Stimulated activated CD8-positive, alpha-beta memory T cell treated with anti-CD3 and anti-CD28 coated beads, Interleukin-2, amount 100 ng/mL, for 1 hour (primary cell): ENCODE results near the gene NUFIP2.
"Not testable (repeated sequence)": the region's sequence is repeated elsewhere in the genome, so short reads cannot be mapped to it uniquely, and the experiment has no call there.

Experiments used
- DNase-seq, 2 donors: peaks; one replicate each; pipeline ENCODE4 v3.0.0-alpha.2; 2020; ENCODE audit warnings: low read depth in 2 of 2

NUFIP2 gene

GRCh38 chr17:29279397-29280070 lies 14.4 kb downstream of the NUFIP2 start:
- no peak for DNase-seq

DNA sequence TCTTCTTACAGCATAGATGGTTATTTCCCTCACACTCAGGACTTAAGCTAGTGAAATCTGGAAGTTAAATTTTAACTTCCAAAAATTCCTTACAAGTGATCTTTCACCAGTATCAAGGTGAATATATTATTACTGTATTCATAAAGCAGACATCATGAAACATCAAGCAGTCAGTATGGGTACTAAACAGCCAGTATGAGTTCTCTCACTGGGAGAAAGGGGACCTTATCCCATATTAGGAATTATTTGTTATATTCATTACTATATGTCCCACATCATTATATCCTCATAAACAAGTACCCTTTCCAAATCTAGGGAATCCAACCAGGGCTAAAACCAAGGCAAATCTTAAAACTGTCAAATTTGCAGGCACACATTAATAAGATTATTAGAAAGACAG lies 15.3 kb downstream of the NUFIP2 start:
- DNase-seq: no peak

DNA sequence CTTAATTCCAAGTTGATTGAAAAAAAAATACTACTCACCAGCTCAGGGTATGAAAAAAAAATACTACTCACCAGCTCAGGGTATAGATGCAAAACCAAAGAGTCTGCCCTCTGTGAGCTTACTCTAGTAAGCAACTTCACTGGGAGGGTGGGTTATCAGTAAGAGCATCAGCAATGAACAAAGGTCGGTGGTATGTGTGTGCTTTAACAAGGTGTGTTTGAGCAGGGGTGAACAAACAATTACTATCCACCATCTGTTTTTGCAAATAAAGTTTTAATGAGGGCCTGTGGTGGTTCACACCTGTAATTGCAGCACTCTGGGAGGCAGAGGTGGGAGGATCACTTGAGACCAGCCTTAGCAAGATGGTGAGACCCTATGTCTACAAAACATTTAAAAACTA lies 20.0 kb downstream of the NUFIP2 start:
- no peak for DNase-seq

DNA sequence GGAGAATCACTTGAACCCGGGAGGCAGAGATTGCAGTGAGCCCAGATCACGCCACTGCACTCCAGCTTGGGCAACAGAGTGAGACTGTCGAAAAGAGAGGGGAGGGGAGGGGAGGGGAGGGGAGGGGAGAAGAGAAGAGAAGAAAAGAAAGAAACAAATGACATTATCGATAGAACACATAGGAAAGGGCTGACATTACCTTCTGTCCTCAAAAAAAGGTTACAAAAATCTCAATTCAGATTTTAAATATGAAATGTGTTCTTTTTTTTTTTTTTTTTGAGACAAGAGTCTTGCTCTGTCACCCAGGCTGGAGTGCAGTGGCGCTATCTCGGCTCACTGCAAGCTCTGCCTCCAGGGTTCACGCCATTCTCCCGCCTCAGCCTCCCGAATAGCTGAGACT lies 22.0 kb downstream of the NUFIP2 start:
- not testable (repeated sequence) for DNase-seq

- DNase-seq: no peak
Measured at GRCh38 chr17:29263916-29264315, 30.0 kb downstream of the NUFIP2 start.

GRCh38 chr17:29257756-29258155 lies 36.2 kb downstream of the NUFIP2 start:
- no peak for DNase-seq

DNA sequence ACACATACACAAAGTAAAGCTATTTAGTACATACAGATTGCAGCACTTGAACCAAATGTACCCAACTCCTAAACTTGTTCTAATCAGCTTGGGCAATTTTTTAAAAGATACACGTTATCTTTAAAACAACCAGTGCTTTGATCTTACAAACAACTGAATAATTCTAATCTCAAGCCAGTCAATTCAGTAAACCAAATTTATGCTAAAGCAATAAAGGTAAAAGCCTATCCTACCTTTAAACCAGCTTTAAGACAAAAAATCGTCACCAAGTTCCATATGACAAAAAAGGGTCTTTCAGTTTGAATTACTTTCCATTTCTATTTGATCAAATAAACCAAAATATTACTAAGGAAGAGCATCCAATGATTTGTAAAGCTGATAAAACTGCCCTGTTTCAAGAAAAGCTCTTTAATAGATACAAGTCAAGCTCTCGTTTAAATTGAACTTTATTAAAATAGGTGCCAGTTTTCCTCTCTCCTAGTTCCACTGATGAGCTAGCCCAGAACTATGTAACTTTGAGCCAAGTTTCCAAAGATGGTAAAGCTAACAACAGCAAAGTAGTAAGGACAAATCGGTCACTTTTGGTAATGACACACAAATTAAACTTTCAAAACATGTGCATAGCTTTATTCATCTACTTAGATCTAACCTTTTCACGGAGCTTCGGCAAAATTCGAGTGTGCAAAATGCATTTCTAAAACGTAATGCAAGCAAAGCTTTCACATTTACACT lies 37.0 kb downstream of the NUFIP2 start:
- DNase-seq: no peak

DNA sequence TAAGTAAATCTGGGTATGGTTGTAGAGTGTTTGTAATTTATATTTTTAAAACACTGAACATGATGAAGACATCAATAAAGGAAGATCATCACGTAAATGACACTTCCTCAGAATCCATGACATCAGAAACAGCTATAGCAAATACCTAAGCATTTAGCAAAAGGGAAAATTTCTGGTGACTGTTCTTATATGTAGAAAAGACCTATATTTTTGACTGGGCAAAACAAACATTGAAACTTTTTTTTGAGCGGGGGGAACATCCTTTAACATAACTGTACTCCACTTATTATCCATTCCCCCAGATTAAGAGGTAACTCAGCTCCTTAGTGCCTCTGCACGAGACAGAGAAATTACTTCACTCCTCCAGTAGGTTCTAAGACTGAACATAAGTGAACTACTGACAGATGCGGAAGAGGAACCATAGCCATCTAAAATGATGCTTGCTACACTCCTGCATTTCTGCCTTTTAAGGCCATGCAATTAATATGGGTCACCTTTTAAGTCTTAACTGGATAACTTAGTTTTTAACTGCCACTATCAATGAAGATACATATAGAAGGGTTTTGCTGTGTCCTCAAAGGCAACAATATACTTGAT lies 37.9 kb downstream of the NUFIP2 start:
- no peak for DNase-seq

DNA sequence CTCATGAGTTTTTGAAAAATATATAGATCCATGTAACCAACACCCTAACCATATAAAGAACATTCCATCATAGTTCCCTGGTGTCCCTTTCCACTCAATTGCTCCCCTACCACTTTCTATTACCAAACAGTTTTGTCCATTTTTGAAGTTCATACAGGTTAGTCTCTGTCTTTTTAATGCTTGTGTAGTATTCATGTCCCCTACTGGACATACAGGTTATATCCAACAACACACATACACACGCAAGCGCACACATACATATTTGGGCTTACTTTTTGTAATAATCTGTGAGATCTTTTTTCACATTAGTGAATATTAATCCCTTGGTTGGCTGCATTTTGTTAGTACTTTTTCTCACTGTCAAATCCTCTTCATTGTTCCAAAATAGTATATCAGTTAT lies 40.9 kb downstream of the NUFIP2 start:
- DNase-seq: no peak

DNA sequence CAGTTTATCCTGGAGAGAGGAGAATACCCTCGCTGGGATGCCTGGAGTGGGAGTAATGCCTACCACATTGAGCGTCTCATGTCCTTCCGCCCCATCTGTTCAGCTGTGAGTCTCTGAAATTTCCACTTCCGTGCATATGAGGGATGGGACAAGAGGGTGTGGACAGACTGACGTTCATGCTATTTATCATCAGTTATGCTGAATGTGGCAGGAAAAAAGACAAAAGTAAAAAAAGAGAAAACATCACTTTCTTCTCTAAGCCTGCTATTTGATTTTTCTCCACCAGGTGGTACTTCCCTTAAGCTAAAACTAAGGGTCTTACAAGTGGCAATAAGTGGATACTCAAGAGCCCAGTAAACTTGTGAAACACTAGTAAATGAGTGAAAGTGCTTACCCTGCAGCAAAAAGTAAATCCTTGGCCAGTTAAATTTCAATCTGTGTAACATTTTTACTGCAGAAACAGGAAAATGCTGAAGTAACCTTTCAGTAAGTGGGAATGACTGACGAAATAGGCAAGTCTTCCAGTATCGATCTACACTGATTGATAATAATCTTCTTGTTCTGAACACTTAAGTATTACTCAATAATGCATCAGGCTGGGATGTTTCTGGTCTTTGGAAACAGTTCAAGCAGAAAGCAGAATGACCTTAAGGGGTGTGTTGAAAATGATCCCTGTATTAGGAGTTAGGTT lies 41.7 kb downstream of the NUFIP2 start:
- no peak for DNase-seq

DNA sequence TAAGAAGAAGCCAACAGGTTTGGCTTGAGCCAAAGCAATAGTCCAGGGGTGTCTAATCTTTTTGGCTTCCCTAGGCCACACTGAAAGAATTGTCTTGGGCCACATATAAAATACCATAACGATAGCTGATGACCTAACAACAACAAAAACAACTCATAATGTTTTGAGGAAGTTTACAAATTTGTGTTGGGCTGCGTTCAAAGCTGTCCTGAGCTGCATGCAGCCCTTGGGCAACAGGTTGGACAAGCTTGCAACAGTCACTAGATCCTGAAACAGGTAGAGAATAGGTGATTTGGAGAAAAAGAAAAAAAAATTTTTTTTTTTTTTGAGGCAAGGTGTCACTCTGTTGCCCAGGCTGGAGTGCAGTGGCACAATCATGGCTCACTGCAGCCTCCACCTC lies 42.8 kb downstream of the NUFIP2 start:
- no peak for DNase-seq

DNA sequence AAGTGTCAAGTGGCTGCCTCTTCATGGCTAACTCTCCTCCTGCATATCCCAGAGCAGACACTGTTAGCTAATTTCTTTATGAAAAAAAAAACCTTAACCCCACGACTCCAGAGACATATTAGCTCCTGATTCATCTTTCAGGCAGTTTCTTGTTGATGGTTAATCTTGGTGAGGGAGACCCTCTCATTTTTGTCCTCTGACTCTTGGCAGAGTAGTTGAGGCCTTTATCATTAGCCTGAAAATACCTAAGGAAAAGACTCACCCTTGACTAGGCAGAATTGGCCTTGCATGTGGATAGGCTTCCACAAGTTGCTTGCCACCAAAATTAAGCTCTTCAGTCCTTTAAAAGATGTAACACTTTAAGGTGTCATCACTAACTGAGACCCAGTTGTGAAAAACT lies 43.3 kb downstream of the NUFIP2 start:
- no peak for DNase-seq

- no peak for DNase-seq
Measured at GRCh38 chr17:29248845-29249244, 45.1 kb downstream of the NUFIP2 start.

GRCh38 chr17:29247219-29247618 lies 46.7 kb downstream of the NUFIP2 start:
- DNase-seq: no peak

DNA sequence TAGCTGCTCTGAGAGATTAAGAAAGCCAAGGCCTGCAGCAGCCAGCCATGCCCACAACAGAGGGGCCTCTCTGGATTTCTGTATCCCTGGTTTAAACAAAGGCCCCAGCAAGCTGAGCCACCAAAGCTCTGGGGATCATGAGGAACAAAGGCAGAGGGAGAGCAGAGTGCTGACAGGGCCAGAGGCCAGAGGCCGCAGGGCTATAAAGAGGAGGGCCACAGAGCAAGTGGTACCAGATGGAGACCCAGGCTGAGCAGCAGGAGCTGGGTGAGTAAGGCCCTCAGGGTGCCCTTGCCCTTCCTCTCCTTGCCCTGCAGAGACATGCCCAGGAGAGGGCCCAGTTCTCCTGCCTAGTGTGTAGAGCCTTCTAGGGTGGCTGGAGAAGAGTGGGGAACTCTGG lies 47.3 kb downstream of the NUFIP2 start, which contains the start of gene CRYBA1:
Gene CRYBA1, plus strand, starts transcription at position 232 of the 400 bp plus-strand sequence. Its CDS starts 5 bp downstream, at position 237.
- DNase-seq: no peak

DNA sequence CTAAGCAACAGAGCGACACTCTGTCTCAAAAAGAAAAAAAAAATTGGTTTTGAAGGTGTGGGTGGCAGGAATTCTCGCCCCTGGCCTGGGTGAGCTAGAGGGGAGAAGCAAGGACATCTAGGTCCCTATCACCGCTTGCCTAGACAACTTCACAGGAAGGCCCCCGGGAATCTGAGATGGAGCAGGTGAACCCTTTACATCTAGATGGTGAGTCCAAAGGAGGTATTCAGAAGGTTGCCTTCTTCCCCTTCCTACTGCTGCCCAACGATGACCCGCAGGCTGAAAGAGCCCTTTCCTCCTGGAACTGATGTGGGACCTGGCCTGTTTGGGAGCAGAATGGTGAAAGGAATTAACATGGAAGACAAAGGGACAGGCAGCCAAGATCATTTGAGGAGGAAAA lies 48.5 kb downstream of the NUFIP2 start:
- DNase-seq: no peak

GRCh38 chr17:29243792-29244191 lies 50.2 kb downstream of the NUFIP2 start:
- no peak for DNase-seq

- DNase-seq: no peak
Measured at GRCh38 chr17:29242790-29243189, 51.2 kb downstream of the NUFIP2 start.

GRCh38 chr17:29242051-29242450 lies 51.9 kb downstream of the NUFIP2 start:
- DNase-seq: no peak

DNA sequence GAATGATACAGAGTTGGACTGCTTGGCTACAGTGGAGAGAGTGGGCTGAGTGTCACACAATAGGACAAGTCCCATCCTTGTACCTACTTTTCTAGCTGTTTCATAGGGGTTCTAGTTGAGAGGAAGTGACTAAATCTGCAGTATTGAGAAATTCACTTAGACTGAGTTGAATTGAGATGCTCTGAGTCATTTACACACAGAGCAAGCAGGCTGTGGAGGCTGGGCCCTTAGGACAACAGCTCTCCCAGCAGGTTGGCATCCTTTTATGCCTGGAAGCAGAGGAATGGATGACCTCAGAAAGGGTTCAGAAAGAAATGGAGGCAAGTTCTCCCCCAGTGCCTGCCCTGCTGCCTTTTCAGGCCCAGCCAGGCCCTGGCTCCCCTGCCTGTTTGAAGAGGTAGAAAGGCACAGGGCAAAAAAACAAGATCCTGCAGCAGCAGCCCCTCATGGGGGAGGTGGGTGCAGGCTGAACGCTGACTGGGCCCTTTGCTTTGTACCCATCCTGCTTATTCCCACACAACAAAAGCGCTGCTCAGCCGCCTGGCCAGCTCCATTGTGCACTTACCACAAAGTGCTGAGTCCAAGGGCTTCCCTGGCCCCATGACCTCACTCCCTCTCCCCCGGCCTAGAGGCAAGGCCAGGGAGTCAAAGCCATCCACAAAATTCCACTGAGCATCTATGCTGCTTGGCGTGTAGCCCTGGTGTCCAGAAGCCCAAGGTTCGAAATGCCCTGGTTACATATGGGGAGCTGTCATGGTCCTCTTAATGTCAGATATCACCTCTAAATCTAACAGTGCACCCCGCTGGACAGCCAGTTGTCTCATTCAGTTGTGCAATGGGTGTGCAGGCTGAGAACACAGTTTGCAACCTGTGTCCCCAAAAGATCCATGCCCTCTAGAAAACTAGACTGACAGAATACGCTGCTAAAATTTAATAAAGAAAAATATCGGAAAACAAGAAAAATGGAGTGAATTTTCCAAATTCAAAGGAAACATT lies 52.7 kb downstream of the NUFIP2 start:
- no peak for DNase-seq

DNA sequence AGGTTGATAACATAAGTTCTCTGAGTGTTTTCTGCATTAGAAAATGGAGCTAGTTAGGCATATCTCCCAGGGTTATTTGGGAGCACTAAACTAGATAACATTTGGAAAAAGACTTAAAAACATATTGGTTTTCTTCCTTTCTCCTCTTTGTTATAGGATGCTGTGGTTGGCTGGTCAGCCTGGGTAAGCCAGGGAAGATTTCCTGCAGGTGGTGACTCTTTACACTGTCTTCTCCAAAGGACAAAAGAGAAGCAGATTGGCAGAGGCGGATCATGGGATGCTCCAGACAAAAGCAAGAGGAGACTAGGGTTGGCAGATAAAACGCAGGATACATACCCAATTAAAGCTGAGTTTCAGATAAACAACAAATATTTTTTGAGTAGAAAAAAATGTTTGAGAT lies 53.5 kb downstream of the NUFIP2 start:
- no peak for DNase-seq
